ENCODE data around the gene DCST1. TPM values are rescaled to one million over a fixed set of nuclear protein-coding genes. Genes with fewer than 3 reads are reported as not detected.
"Not testable (repeated sequence)": the region's sequence is repeated elsewhere in the genome, so short reads cannot be mapped to it uniquely, and the experiment has no call there.

DCST1 gene
- polyA plus RNA-seq, 1 experiment: not detected

DNA sequence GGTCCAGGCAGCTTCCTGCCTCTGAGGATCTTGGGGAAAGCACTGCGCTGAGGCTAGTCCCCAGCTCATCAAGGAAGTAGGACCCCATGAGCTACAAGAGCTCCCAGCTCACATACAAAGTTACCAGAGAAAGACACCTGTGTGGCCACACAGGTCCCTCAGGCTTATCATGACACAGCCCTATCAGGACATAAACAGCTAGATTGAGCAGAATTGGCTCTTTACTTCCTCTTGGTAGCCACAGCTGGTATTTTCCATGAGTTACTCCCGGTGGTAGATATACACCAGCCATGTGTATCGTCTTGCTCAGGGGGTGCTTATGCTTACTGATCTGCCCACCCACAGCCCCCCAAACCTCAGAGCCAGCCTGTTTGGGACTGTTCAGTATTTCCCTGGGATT lies 39.0 kb upstream of the DCST1 start:
- Histone ChIP-seq H3K36me3 (ENCODE audit: control insufficient read depth, insufficient read depth, low read length) (peaks cover 3% of the 10 kb centered on the region; the same call in 1 of the 2 replicates), H3K27me3 (ENCODE audit: control insufficient read depth, insufficient read depth, low read length) (no peaks in the 10 kb centered on the region), H3K4me3 (ENCODE audit: low read depth, low read length) (no peak overlapping the region)
- no peak for DNase-seq (ENCODE audit: low read depth)
- ChIA-PET CTCF (interaction anchor here (1.1 to 9.0 kb wide), 8 partner anchors 11 to 51 kb away, joined by 3 to 95 read pairs (median 11); partner anchors contain the start of genes FLAD1, PBXIP1 and SHC1), POLR2A (interaction anchor here (0.6 kb wide), 1 partner anchor 1717 kb away, joined by 3 read pairs; no protein-coding TSS in a partner anchor)
- TF ChIP-seq, protein P1, sequence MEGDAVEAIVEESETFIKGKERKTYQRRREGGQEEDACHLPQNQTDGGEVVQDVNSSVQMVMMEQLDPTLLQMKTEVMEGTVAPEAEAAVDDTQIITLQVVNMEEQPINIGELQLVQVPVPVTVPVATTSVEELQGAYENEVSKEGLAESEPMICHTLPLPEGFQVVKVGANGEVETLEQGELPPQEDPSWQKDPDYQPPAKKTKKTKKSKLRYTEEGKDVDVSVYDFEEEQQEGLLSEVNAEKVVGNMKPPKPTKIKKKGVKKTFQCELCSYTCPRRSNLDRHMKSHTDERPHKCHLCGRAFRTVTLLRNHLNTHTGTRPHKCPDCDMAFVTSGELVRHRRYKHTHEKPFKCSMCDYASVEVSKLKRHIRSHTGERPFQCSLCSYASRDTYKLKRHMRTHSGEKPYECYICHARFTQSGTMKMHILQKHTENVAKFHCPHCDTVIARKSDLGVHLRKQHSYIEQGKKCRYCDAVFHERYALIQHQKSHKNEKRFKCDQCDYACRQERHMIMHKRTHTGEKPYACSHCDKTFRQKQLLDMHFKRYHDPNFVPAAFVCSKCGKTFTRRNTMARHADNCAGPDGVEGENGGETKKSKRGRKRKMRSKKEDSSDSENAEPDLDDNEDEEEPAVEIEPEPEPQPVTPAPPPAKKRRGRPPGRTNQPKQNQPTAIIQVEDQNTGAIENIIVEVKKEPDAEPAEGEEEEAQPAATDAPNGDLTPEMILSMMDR (IDR thresholded peaks at IDR 0.05; ENCODE audit: insufficient read depth, low read depth, low read length): no peak

DNA sequence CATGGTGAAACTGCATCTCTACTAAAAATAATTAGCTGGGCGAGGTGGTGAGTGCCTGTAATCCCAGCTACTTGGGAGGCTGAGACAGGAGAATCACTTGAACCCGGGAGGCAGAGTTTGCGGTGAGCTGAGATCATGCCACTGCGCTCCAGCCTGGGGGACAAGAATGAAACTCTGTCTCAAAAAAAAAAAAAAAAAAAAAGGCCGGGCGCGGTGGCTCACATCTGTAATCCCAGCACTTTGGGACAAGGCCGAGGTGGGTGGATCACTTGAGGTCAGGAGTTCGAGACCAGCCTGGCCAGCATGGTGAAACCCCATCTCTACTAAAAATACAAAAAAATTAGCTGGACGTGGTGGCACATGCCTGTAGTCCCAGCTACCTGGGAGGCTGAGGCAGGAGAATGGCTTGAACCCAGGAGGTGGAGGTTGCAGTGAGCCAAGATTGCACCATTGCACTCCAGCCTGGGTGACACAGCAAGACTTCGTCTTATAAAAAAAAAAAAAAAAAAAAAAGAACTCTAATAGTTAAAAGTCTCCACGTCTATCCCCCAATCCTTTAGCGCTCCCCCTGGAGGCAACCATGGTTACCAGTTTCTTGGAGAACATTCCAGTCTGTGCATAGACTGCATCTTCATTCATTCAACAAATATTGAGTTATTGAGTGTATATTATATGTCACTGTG lies 38.2 kb upstream of the DCST1 start:
- TF ChIP-seq, protein P1 (IDR thresholded peaks at IDR 0.05; ENCODE audit: insufficient read depth, low read depth, low read length): peak; percentile 56
- ChIA-PET POLR2A (interaction anchor here (0.7 kb wide), 1 partner anchor 368 kb away, joined by 14 read pairs; no protein-coding TSS in a partner anchor), CTCF (interaction anchor here (0.7 to 9.0 kb wide), 12 partner anchors 8 to 516 kb away, joined by 3 to 95 read pairs (median 7); partner anchors contain the start of genes FLAD1, PBXIP1, PYGO2 and SHC1)
- not testable (repeated sequence) for H3K4me3 ChIP-seq (ENCODE audit: low read depth, low read length); DNase-seq (ENCODE audit: low read depth); H3K27me3 ChIP-seq (ENCODE audit: control insufficient read depth, insufficient read depth, low read length); H3K36me3 ChIP-seq (ENCODE audit: control insufficient read depth, insufficient read depth, low read length)

DNA sequence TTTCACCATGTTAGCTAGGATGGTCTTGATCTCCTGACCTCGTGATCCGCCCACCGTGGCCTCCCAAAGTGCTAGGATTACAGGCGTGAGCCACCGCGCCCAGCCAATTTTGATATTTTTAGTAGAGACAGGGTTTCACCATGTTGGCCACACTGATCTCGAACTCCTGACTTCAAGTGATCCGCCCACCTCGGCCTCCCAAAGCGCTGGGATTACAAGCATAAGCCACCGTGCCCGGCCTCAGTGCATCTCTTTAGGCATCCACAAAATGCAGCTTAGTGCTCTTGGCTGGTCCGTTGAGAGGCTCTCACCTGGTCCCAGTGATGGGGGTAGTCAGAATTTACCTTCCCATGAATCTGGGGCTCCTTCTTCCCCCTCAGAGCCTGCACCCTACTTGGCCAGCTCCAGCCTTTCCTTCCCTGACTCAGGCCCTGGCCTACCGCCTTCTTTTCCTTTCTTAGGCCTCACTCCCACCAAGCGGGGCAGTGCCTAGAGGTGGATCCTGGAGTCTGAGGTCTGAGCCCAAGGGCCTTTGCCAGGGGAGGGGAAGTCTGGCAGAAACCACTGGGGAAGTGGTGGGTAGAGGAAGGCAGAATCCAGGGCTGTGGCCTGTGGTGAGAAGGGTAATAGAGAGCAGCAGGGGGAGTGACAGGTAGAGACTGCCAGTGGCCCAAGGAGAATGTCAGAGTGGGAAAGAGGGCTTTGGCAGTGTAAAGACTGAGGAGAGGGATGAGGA lies 36.5 kb upstream of the DCST1 start:
- no peaks in the 10 kb centered on the region for H3K36me3 ChIP-seq (ENCODE audit: control insufficient read depth, insufficient read depth, low read length)
- H3K27me3 ChIP-seq (ENCODE audit: control insufficient read depth, insufficient read depth, low read length): no peaks in the 10 kb centered on the region
- POLR2A ChIA-PET: interaction anchor here (0.7 kb wide), 1 partner anchor 1123 kb away, joined by 11 read pairs; no protein-coding TSS in a partner anchor
- no peak overlapping the region for H3K4me3 ChIP-seq (ENCODE audit: low read depth, low read length)
- DNase-seq (ENCODE audit: low read depth): no peak
- CTCF ChIA-PET: interaction anchor here (1.3 to 9.0 kb wide), 9 partner anchors 14 to 518 kb away, joined by 6 to 95 read pairs (median 23); partner anchors contain the start of genes FLAD1, PBXIP1, PYGO2 and SHC1
- TF ChIP-seq, protein P1 (IDR thresholded peaks at IDR 0.05; ENCODE audit: insufficient read depth, low read depth, low read length): no peak

DNA sequence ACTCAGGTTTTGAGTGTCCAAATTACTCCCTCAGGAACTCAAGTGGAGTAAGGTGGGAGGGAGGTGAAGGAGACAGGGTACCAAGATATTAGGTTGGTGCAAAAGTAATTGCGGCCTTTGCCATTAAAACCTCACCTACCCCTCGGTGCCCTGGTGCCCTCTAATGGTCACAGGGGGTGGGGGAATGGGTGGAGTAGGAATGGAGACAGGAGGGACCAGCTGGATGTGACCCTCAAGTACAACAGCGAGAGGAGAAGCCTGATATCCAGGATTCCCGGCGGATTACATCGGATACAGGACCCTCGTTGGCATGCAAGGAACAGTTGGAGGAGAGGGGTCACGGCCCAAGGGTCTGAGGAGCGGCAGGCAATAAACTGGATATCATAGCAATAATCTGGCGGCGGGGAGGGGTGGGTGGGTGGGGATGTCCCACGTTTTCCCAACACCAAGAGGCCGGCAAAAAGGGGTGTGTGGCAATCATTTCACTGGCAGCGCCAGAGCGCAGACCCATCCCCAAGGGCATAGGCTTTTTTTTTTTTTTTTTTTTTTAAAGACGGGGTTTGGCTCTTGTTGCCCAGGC lies 35.3 kb upstream of the DCST1 start:
- no peak overlapping the region for H3K4me3 ChIP-seq (ENCODE audit: low read depth, low read length)
- DNase-seq (ENCODE audit: low read depth): no peak
- ChIA-PET CTCF (interaction anchor here (0.7 to 9.0 kb wide), 22 partner anchors 10 to 124 kb away, joined by 3 to 95 read pairs (median 6); partner anchors contain the start of genes CKS1B, FLAD1, PBXIP1 and PMVK), POLR2A (interaction anchor here (0.6 kb wide), 1 partner anchor 1116 kb away, joined by 7 read pairs; no protein-coding TSS in a partner anchor)
- TF ChIP-seq, protein P1 (IDR thresholded peaks at IDR 0.05; ENCODE audit: insufficient read depth, low read depth, low read length): no peak
- H3K36me3 ChIP-seq (ENCODE audit: control insufficient read depth, insufficient read depth, low read length): no peaks in the 10 kb centered on the region
- no peaks in the 10 kb centered on the region for H3K27me3 ChIP-seq (ENCODE audit: control insufficient read depth, insufficient read depth, low read length)

Data from BJ (cell line).